ENCODE data around the gene RBMS1. TPM values are rescaled to one million over a fixed set of nuclear protein-coding genes. Genes with fewer than 3 reads are reported as not detected.

Gene RBMS1
- polyA plus RNA-seq, 2 of the 4 experiments (the other 2 are of a cell fraction), result 51.9 to 108 TPM

DNA sequence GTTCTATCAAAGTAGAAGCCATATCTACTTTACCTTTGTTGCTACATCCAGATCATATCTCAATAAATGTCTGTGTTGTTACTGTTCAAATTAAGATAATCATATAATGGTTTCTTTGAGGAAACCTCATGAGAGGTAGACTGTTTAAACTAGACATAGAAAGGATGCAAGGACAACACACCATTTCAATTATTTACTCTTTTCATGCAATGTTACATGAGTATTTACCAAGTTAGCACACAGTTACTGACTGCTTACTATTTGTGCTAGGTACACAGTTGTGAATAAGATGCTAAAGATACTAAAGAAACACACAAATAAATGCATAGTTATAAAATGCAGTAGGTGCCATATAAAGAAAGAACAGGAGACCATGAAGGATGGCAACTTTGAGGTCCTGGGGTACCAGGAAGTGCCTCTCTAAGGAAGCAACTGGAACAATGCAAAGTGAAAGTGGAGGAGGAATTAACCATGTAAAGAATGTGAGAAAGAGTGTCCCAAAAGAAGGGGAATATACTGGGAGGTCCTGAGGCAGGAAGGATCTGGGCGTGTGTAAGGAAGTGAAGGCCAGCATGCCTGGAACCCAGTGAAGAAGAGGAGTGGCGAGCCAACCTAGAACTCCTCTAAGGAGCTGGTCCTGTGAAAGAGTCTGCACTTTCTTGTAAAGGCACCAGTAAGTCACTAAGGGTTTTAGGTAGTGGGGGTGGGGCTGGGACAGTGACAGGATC lies 39.4 kb downstream of the RBMS1 start:
- H3K4me2 ChIP-seq, result peak overlapping the region; percentile 37
- DNase-seq (ENCODE audit: low read depth in 1 of 2, low spot score in 1 of 2) (no peak), FAIRE-seq (no peak), ATAC-seq (peak in 1 of 2 experiments; percentile 57; a peak in 3 of 6 replicates)
- TF ChIP-seq, protein P1, sequence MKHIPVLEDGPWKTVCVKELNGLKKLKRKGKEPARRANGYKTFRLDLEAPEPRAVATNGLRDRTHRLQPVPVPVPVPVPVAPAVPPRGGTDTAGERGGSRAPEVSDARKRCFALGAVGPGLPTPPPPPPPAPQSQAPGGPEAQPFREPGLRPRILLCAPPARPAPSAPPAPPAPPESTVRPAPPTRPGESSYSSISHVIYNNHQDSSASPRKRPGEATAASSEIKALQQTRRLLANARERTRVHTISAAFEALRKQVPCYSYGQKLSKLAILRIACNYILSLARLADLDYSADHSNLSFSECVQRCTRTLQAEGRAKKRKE (CRISPR knock-in tag; IDR thresholded peaks at IDR 0.05; ENCODE audit: low read depth), result no peak
- no peak for TF ChIP-seq FOSL2 (IDR thresholded peaks at IDR 0.05)
- TF ChIP-seq FOSL2 (CRISPR knock-in tag; IDR thresholded peaks at IDR 0.05), result no peak
- TF ChIP-seq ZFP36 (IDR thresholded peaks at IDR 0.05; ENCODE audit: borderline replicate concordance, partially characterized antibody), result no peak
- TF ChIP-seq, protein P2, sequence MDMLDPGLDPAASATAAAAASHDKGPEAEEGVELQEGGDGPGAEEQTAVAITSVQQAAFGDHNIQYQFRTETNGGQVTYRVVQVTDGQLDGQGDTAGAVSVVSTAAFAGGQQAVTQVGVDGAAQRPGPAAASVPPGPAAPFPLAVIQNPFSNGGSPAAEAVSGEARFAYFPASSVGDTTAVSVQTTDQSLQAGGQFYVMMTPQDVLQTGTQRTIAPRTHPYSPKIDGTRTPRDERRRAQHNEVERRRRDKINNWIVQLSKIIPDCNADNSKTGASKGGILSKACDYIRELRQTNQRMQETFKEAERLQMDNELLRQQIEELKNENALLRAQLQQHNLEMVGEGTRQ (IDR thresholded peaks at IDR 0.05), result no peak
- TF ChIP-seq, protein P3, sequence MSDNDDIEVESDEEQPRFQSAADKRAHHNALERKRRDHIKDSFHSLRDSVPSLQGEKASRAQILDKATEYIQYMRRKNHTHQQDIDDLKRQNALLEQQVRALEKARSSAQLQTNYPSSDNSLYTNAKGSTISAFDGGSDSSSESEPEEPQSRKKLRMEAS (IDR thresholded peaks at IDR 0.05), result no peak
- no peaks in the 10 kb centered on the region for H3K9me3 ChIP-seq
- peaks cover 53% of the 10 kb centered on the region for H3K4me1 ChIP-seq
- ChIA-PET CTCF (no interaction called here), POLR2A (no interaction called here)
- no peak overlapping the region for H3K4me3 ChIP-seq
- 74% methylated on average over 2 of the region's 2 CpGs for WGBS (ENCODE audit: missing lambda C conversion rate)
- 0 out of 6 replicates have a peak overlapping the region, but pooled peaks of 1 of the 2 experiments have one; percentile 35 for H3K27ac ChIP-seq

DNA sequence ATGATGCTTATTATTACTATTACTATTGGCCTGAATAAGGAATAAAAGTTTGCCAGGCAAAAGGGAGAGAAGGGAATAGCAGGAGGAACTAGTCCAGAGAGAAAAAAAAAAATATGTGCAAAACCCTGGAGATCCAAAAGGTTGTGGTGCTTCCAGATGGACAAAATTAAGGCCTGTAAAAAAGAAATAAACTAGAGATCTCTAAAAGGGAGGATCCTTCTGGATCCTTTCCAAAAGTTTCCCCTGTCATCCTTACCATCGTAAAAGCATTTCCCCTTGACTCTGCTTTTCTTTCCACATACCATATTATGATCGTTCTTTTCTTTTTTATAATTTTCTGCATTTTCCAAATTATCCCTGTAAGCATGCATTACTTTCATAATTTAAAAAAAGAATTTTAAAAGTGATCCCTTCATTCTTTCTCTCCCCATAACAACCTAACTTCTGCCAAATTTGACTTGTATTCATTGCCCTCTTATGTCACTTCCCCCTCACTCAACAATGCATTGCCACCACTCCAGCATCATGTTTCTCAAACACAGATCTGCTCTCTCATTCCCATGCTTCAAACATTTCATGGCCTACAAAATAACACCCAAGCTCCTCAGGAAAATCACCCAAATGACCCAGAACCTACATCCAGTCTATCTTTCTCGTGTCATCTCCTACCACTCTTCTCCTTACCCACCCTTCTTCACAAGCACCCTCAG lies 40.3 kb downstream of the RBMS1 start:
- Histone ChIP-seq H3K4me2 (no peak overlapping the region; the same call in 2 of the 3 replicates), H3K27ac (no peak overlapping the region), H3K4me3 (no peak overlapping the region), H3K4me1 (peaks cover 53% of the 10 kb centered on the region), H3K9me3 (no peaks in the 10 kb centered on the region)
- ChIA-PET CTCF (no interaction called here), POLR2A (no interaction called here)
- ATAC-seq (no peak), DNase-seq (ENCODE audit: low read depth in 1 of 2, low spot score in 1 of 2) (no peak), FAIRE-seq (no peak)
- WGBS (ENCODE audit: missing lambda C conversion rate), result 61% methylated on average over 3 of the region's 3 CpGs
- TF ChIP-seq, protein P3 (IDR thresholded peaks at IDR 0.05), result no peak
- TF ChIP-seq, protein P4, sequence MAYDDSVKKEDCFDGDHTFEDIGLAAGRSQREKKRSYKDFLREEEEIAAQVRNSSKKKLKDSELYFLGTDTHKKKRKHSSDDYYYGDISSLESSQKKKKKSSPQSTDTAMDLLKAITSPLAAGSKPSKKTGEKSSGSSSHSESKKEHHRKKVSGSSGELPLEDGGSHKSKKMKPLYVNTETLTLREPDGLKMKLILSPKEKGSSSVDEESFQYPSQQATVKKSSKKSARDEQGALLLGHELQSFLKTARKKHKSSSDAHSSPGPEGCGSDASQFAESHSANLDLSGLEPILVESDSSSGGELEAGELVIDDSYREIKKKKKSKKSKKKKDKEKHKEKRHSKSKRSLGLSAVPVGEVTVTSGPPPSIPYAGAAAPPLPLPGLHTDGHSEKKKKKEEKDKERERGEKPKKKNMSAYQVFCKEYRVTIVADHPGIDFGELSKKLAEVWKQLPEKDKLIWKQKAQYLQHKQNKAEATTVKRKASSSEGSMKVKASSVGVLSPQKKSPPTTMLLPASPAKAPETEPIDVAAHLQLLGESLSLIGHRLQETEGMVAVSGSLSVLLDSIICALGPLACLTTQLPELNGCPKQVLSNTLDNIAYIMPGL (CRISPR knock-in tag; IDR thresholded peaks at IDR 0.05; ENCODE audit: borderline replicate concordance), result no peak
- no peak for TF ChIP-seq MYC (IDR thresholded peaks at IDR 0.05; ENCODE audit: borderline replicate concordance, low read length)
- TF ChIP-seq CHD2 (IDR thresholded peaks at IDR 0.05; ENCODE audit: low read length, partially characterized antibody), result no peak
- TF ChIP-seq ZFP36 (IDR thresholded peaks at IDR 0.05; ENCODE audit: borderline replicate concordance, partially characterized antibody), result no peak
- TF ChIP-seq, protein P5, sequence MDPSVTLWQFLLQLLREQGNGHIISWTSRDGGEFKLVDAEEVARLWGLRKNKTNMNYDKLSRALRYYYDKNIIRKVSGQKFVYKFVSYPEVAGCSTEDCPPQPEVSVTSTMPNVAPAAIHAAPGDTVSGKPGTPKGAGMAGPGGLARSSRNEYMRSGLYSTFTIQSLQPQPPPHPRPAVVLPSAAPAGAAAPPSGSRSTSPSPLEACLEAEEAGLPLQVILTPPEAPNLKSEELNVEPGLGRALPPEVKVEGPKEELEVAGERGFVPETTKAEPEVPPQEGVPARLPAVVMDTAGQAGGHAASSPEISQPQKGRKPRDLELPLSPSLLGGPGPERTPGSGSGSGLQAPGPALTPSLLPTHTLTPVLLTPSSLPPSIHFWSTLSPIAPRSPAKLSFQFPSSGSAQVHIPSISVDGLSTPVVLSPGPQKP (IDR thresholded peaks at IDR 0.05; ENCODE audit: low read depth, low read length), result no peak
- no peak for TF ChIP-seq FOXS1 (CRISPR knock-in tag; IDR thresholded peaks at IDR 0.05)
- TF ChIP-seq CBX8 (IDR thresholded peaks at IDR 0.05), result no peak
- no peak for TF ChIP-seq ZSCAN20 (CRISPR knock-in tag; IDR thresholded peaks at IDR 0.05)
- no peak for TF ChIP-seq CEBPB (IDR thresholded peaks at IDR 0.05)
- no peak for TF ChIP-seq RARB (CRISPR knock-in tag; IDR thresholded peaks at IDR 0.05)
- TF ChIP-seq TP53 (CRISPR knock-in tag; IDR thresholded peaks at IDR 0.05), result no peak
- TF ChIP-seq CBX2 (IDR thresholded peaks at IDR 0.05; ENCODE audit: borderline replicate concordance, low read depth), result no peak
- no peak for TF ChIP-seq MAFK (IDR thresholded peaks at IDR 0.05; ENCODE audit: partially characterized antibody)
- no peak for TF ChIP-seq KDM1A (IDR thresholded peaks at IDR 0.05; ENCODE audit: low read depth)
- TF ChIP-seq RNF2 (IDR thresholded peaks at IDR 0.05; ENCODE audit: borderline replicate concordance, low read depth), result no peak
